T-cell (primary cell): ENCODE results near the gene JUN. TPM values are rescaled to one million over a fixed set of nuclear protein-coding genes. Genes with fewer than 3 reads are reported as not detected.

ENCODE experiments used
- ATAC-seq, 4 experiments: fragments of 200-7000 bp in 3 of 4; fragments of 150-1000 bp in 1 of 4; cut with Tn5 transposase; replicated peaks in 1 of 4; 1 replicate in 3 of 4; 2 replicates in 1 of 4; pipeline ENCODE4 v1.10.0; 2021; ENCODE audit warnings: moderate library complexity in 3 of 4, mild to moderate bottlenecking in 2 of 4, moderate number of reproducible peaks in 1 of 4
- CTCF ChIA-PET, 2 donors: fragments of 300-600 bp; sonication (Branson Sonifier 250); formaldehyde crosslinking; loops; one replicate each; lab custom pipeline; 2022; ENCODE audit warnings: antibody characterized with exemption in 2 of 2; lab: Charles Lee
- POLR2A ChIA-PET, 2 donors: fragments of 300-600 bp; sonication (Branson Sonifier 250); formaldehyde crosslinking; loops; one replicate each; lab custom pipeline; 2022; ENCODE audit warnings: antibody characterized with exemption in 2 of 2; lab: Charles Lee
- DNase-seq, 35 experiments: peaks; one replicate each; pipeline versions ENCODE4 v3.0.0 to v3.0.0-alpha.2; 2013 to 2023
- H3K27ac ChIP-seq: one replicate; pipeline ENCODE4 v1.5.1; 2013; ENCODE audit warnings: low read length
- H3K27me3 ChIP-seq, 2 experiments: replicated peaks in 1 of 2; 1 replicate in 1 of 2; 2 replicates in 1 of 2; pipeline versions ENCODE4 v1.6.1 to v1.7.0; 2013; ENCODE audit warnings: low read length in 1 of 2, mixed read lengths in 1 of 2; ENCODE audit not compliant: control insufficient read depth in 2 of 2, insufficient read depth in 2 of 2; ENCODE audit errors: extremely low read depth in 1 of 2
- H3K36me3 ChIP-seq, 2 donors: 1 replicate in 1 of 2; 2 replicates in 1 of 2; pipeline versions ENCODE4 v1.6.1 to v1.7.0; 2013; ENCODE audit warnings: low read length in 1 of 2; ENCODE audit not compliant: control insufficient read depth in 2 of 2, insufficient read depth in 1 of 2; ENCODE audit errors: extremely low read depth in 1 of 2
- H3K4me1 ChIP-seq, 2 experiments: 1 replicate in 1 of 2; 2 replicates in 1 of 2; pipeline versions ENCODE4 v1.6.1 to v1.7.0; 2013; ENCODE audit warnings: low read length in 2 of 2, mixed read lengths in 1 of 2; ENCODE audit not compliant: insufficient read depth in 2 of 2, control insufficient read depth in 1 of 2; ENCODE audit errors: extremely low read depth in 1 of 2
- H3K4me3 ChIP-seq, 2 donors: 1 replicate in 1 of 2; 2 replicates in 1 of 2; pipeline versions ENCODE4 v1.5.1 to v1.7.0; 2013; ENCODE audit warnings: mild to moderate bottlenecking in 2 of 2, low read length in 1 of 2, moderate library complexity in 1 of 2; ENCODE audit not compliant: control insufficient read depth in 1 of 2; ENCODE audit errors: extremely low read depth in 1 of 2
- H3K9me3 ChIP-seq: 2 replicates; pipeline ENCODE4 v1.7.0; 2013
- H3K27ac Mint-ChIP-seq, 2 donors: one replicate each; pipeline ENCODE4 v1.8.0; 2020 to 2021; ENCODE audit warnings: mild to moderate bottlenecking in 2 of 2, mixed read lengths in 2 of 2
- H3K27me3 Mint-ChIP-seq, 2 donors: one replicate each; pipeline ENCODE4 v1.8.0; 2021 to 2022; ENCODE audit warnings: mixed read lengths in 2 of 2
- H3K36me3 Mint-ChIP-seq: one replicate; pipeline ENCODE4 v1.8.0; 2021; ENCODE audit warnings: mixed read lengths
- H3K4me1 Mint-ChIP-seq, 3 donors: one replicate each; pipeline ENCODE4 v1.8.0; 2020 to 2022; ENCODE audit warnings: mixed read lengths in 3 of 3, mild to moderate bottlenecking in 1 of 3
- H3K4me3 Mint-ChIP-seq, 3 donors: one replicate each; pipeline ENCODE4 v1.8.0; 2020 to 2022; ENCODE audit warnings: mild to moderate bottlenecking in 3 of 3, mixed read lengths in 3 of 3, moderate library complexity in 3 of 3
- H3K9me3 Mint-ChIP-seq, 3 donors: one replicate each; pipeline ENCODE4 v1.8.0; 2020 to 2022; ENCODE audit warnings: mixed read lengths in 3 of 3
- WGBS: methylation state at CpG from one replicate; pipeline ENCODE4 v1.1.5; 2013; ENCODE audit warnings: missing lambda C conversion rate; ENCODE audit not compliant: insufficient coverage; 5-methylcytosine and 5-hydroxymethylcytosine counted together
- total RNA-seq, 35 experiments: library from RNA in 6 of 35; stranded (reverse) in 6 of 35; fragments of 120-200 nt in 1 of 35; gene quantifications; one replicate each; pipeline versions ENCODE4 v1.2.1 to v1.2.4 and lab custom pipeline; 2013 to 2026

Gene JUN
- total RNA-seq, 5 donors from 2014 or later (not counting 1 experiment from before 2014, with no cell fraction given) = 43.2 to 1,335 (median 56.6) TPM

GRCh38 chr1:58768971-58769808 is 14.7 kb downstream of the JUN start:
- Histone ChIP-seq H3K27ac (no peak overlapping the region), H3K27me3 (no peaks in the 10 kb centered on the region), H3K9me3 (no peaks in the 10 kb centered on the region), H3K36me3 (no peaks in the 10 kb centered on the region), H3K4me1 (peaks cover 6 to 8% of the 10 kb centered on the region in 2 experiments), H3K4me3 (no peak overlapping the region)
- Mint-ChIP-seq H3K9me3 (no peaks in the 10 kb centered on the region), H3K27ac (no peak overlapping the region), H3K4me1 (peaks cover 11 to 13% (median 13%) of the 10 kb centered on the region in 3 donors), H3K36me3 (no peaks in the 10 kb centered on the region), H3K27me3 (peaks cover 2 to 3% of the 10 kb centered on the region in 2 donors), H3K4me3 (no peak overlapping the region)
- CTCF ChIA-PET = no interaction called here
- no peak for ATAC-seq
- POLR2A ChIA-PET = interaction anchor here in 1 of 2 donors (0.5 kb wide), 1 partner anchor 51 kb away, joined by 5 read pairs; no protein-coding TSS in a partner anchor
- DNase-seq = peak in 15 of 35 experiments; percentile 5 to 61 (median 22)
- 77% methylated on average over 6 of the region's 22 CpGs for WGBS

- DNase-seq (no peak), ATAC-seq (no peak)
- Mint-ChIP-seq H3K4me3 (no peak overlapping the region), H3K27me3 (peaks cover 2 to 3% of the 10 kb centered on the region in 2 donors), H3K4me1 (peaks cover 4 to 6% (median 4%) of the 10 kb centered on the region in 3 donors), H3K36me3 (no peaks in the 10 kb centered on the region), H3K9me3 (no peaks in the 10 kb centered on the region), H3K27ac (no peak overlapping the region)
- Histone ChIP-seq H3K36me3 (no peaks in the 10 kb centered on the region), H3K4me1 (peaks cover 2% of the 10 kb centered on the region in 2 experiments), H3K27ac (no peak overlapping the region), H3K27me3 (no peaks in the 10 kb centered on the region), H3K4me3 (no peak overlapping the region), H3K9me3 (no peaks in the 10 kb centered on the region)
- CTCF ChIA-PET = interaction anchor here in 1 of 2 donors (0.5 to 0.6 kb wide), 2 partner anchors 15 to 28 kb away, joined by 3 read pairs; partner anchors contain the start of gene JUN
- POLR2A ChIA-PET = interaction anchor here in 1 of 2 donors (0.5 kb wide), 1 partner anchor 12 kb away, joined by 3 read pairs; no protein-coding TSS in a partner anchor
- 100% methylated on average over 2 of the region's 5 CpGs for WGBS
Observed at GRCh38 chr1:58768191-58768731, 15.6 kb downstream of the JUN start.

GRCh38 chr1:58767143-58767542 is 16.7 kb downstream of the JUN start:
- no peak for DNase-seq
- ChIA-PET CTCF (interaction anchor here in 1 of 2 donors (1.1 kb wide), 1 partner anchor 26 kb away, joined by 6 read pairs; no protein-coding TSS in a partner anchor), POLR2A (interaction anchor here in 1 of 2 donors (0.6 kb wide), 1 partner anchor 9 kb away, joined by 3 read pairs; no protein-coding TSS in a partner anchor)
- Histone ChIP-seq H3K27ac (no peak overlapping the region), H3K36me3 (no peaks in the 10 kb centered on the region), H3K27me3 (no peaks in the 10 kb centered on the region), H3K9me3 (no peaks in the 10 kb centered on the region), H3K4me3 (no peak overlapping the region), H3K4me1 (no peaks in the 10 kb centered on the region)
- Mint-ChIP-seq H3K27ac (no peak overlapping the region), H3K27me3 (peaks cover 2 to 4% of the 10 kb centered on the region in 2 donors), H3K36me3 (no peaks in the 10 kb centered on the region), H3K4me1 (no peaks in the 10 kb centered on the region), H3K9me3 (no peaks in the 10 kb centered on the region), H3K4me3 (no peak overlapping the region)
- 100% methylated on average over 1 of the region's 1 CpG for WGBS
- ATAC-seq = no peak

- POLR2A ChIA-PET = no interaction called here
- H3K36me3 ChIP-seq = no peaks in the 10 kb centered on the region
- Mint-ChIP-seq H3K27ac (no peak overlapping the region), H3K9me3 (no peaks in the 10 kb centered on the region), H3K27me3 (peaks cover 2 to 7% of the 10 kb centered on the region in 2 donors), H3K36me3 (no peaks in the 10 kb centered on the region), H3K4me1 (no peaks in the 10 kb centered on the region), H3K4me3 (no peak overlapping the region)
- H3K4me3 ChIP-seq = no peak overlapping the region
- no peak overlapping the region for H3K27ac ChIP-seq
- H3K4me1 ChIP-seq = no peaks in the 10 kb centered on the region
- WGBS = no CpG with 5 or more reads among the region's 2 CpGs
- no peaks in the 10 kb centered on the region for H3K27me3 ChIP-seq
- H3K9me3 ChIP-seq = no peaks in the 10 kb centered on the region
- CTCF ChIA-PET = interaction anchor here in 1 of 2 donors (1.7 kb wide), 1 partner anchor 363 kb away, joined by 4 read pairs; no protein-coding TSS in a partner anchor
- ATAC-seq (no peak), DNase-seq (no peak)
Observed at GRCh38 chr1:58765441-58765840, 18.4 kb downstream of the JUN start.

- DNase-seq (no peak), ATAC-seq (no peak)
- no peaks in the 10 kb centered on the region for H3K36me3 ChIP-seq
- Mint-ChIP-seq H3K9me3 (no peaks in the 10 kb centered on the region), H3K4me3 (no peak overlapping the region), H3K27ac (no peak overlapping the region), H3K27me3 (peaks cover 2 to 7% of the 10 kb centered on the region in 2 donors), H3K36me3 (no peaks in the 10 kb centered on the region), H3K4me1 (no peaks in the 10 kb centered on the region)
- no peak overlapping the region for H3K27ac ChIP-seq
- no peaks in the 10 kb centered on the region for H3K4me1 ChIP-seq
- ChIA-PET CTCF (interaction anchor here (0.5 to 1.7 kb wide), 2 partner anchors 138 to 364 kb away, joined by 3 to 4 read pairs; no protein-coding TSS in a partner anchor), POLR2A (no interaction called here)
- no peaks in the 10 kb centered on the region for H3K27me3 ChIP-seq
- H3K4me3 ChIP-seq = no peak overlapping the region
- no peaks in the 10 kb centered on the region for H3K9me3 ChIP-seq
Observed at GRCh38 chr1:58765006-58765405, 18.8 kb downstream of the JUN start.

- ChIA-PET CTCF (interaction anchor here (0.5 to 1.7 kb wide), 2 partner anchors 139 to 364 kb away, joined by 3 to 4 read pairs; no protein-coding TSS in a partner anchor), POLR2A (no interaction called here)
- WGBS = 33% methylated on average over 2 of the region's 3 CpGs
Observed at GRCh38 chr1:58764294-58764978, 19.4 kb downstream of the JUN start.

More at GRCh38 chr1:58764294-58764978, 19.4 kb downstream of the JUN start:
- no peak overlapping the region for H3K27ac ChIP-seq
- no peak overlapping the region for H3K4me3 Mint-ChIP-seq
- peaks cover 2 to 7% of the 10 kb centered on the region in 2 donors for H3K27me3 Mint-ChIP-seq
- no peaks in the 10 kb centered on the region for H3K36me3 ChIP-seq
- no peaks in the 10 kb centered on the region for H3K9me3 ChIP-seq
- no peaks in the 10 kb centered on the region for H3K4me1 Mint-ChIP-seq
- no peak overlapping the region for H3K4me3 ChIP-seq
- no peaks in the 10 kb centered on the region for H3K4me1 ChIP-seq
- H3K27ac Mint-ChIP-seq = no peak overlapping the region
- no peaks in the 10 kb centered on the region for H3K9me3 Mint-ChIP-seq
- no peaks in the 10 kb centered on the region for H3K36me3 Mint-ChIP-seq
- no peak for ATAC-seq
- H3K27me3 ChIP-seq = no peaks in the 10 kb centered on the region
- no peak for DNase-seq
